ENCODE data around the gene HIGD1B.
A peak's percentile ranks its signal among the peaks of the same experiment; 100 is the strongest.

HIGD1B gene

DNA sequence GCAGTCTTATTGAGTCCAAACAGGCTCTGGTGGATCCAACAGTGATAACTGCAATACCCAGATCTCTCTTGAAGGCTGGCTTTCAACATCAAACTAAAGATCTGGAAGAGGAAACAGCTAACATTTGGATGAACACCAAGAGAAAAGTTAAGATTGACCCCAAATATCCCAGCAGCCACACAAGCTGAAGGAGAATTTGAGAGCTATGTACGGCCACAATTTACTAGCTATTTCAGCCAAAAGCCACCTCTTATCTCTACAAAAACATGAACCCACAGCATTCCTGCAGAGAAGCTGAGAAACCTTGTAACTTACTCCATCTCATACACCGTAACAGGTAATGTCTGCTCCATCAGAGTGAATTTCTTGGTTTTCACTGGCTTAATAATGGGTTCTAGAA, 37.3 kb downstream of the HIGD1B start:
- H3K4me1 ChIP-seq (ENCODE audit: insufficient read depth, low read length, poor library complexity, severe bottlenecking): no peaks in the 10 kb centered on the region
- H4K20me1 ChIP-seq (ENCODE audit: insufficient read depth, low read length, poor library complexity, severe bottlenecking): peaks cover 25% of the 10 kb centered on the region
- H3K27me3 ChIP-seq (ENCODE audit: insufficient read depth, low read length, poor library complexity, severe bottlenecking): no peaks in the 10 kb centered on the region
- TF ChIP-seq, protein P1, sequence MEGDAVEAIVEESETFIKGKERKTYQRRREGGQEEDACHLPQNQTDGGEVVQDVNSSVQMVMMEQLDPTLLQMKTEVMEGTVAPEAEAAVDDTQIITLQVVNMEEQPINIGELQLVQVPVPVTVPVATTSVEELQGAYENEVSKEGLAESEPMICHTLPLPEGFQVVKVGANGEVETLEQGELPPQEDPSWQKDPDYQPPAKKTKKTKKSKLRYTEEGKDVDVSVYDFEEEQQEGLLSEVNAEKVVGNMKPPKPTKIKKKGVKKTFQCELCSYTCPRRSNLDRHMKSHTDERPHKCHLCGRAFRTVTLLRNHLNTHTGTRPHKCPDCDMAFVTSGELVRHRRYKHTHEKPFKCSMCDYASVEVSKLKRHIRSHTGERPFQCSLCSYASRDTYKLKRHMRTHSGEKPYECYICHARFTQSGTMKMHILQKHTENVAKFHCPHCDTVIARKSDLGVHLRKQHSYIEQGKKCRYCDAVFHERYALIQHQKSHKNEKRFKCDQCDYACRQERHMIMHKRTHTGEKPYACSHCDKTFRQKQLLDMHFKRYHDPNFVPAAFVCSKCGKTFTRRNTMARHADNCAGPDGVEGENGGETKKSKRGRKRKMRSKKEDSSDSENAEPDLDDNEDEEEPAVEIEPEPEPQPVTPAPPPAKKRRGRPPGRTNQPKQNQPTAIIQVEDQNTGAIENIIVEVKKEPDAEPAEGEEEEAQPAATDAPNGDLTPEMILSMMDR (conservative IDR thresholded peaks at IDR 0.05; ENCODE audit: low read length): no peak
- TF ChIP-seq EZH2phosphoT487 (IDR thresholded peaks at IDR 0.05; ENCODE audit: borderline replicate concordance): no peak
- no peak overlapping the region for H2AFZ ChIP-seq (ENCODE audit: low read length)
- H3K9me3 ChIP-seq (ENCODE audit: insufficient read depth, low read depth, low read length): no peaks in the 10 kb centered on the region
- H3K36me3 ChIP-seq (ENCODE audit: insufficient read depth, low read length): peaks cover 85% of the 10 kb centered on the region
- no peak overlapping the region for H3K4me2 ChIP-seq (ENCODE audit: low read depth, low read length, poor library complexity, severe bottlenecking)
- no peak overlapping the region for H3K9ac ChIP-seq (ENCODE audit: low read depth, low read length, poor library complexity, severe bottlenecking)
- H3K9me2 ChIP-seq (replicated peaks; ENCODE audit: low read depth, low read length): no peaks in the 10 kb centered on the region
- H3F3A ChIP-seq (ENCODE audit: low read depth): no peaks in the 10 kb centered on the region
- no peak overlapping the region for H3K4me3 ChIP-seq (ENCODE audit: low read length, poor library complexity, severe bottlenecking)
- peaks cover 32% of the 10 kb centered on the region; the same call in 1 of the 2 replicates for H3K79me2 ChIP-seq (ENCODE audit: insufficient read depth, low read length)

DNA sequence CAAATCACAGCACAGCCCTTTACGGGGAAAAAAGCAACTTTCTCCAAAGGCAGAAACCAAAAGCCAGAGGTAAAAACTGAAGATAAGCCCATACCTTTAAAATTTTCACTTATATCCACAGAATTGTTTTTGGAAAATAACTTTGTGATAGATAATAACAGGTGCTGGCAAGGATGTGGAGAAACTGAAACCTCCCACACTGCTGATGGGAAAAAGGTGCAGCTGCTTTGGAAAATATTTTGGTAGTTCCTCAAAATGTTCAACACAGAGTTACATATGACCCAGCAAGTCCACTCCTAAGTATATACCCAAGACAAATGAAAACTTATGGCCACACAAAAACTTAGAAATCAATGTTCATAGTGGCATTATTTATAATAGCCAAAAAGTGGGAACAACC, 39.3 kb downstream of the HIGD1B start:
- Histone ChIP-seq H3K4me2 (ENCODE audit: low read depth, low read length, poor library complexity, severe bottlenecking) (no peak overlapping the region), H3K4me1 (ENCODE audit: insufficient read depth, low read length, poor library complexity, severe bottlenecking) (peaks cover 3% of the 10 kb centered on the region), H3K79me2 (ENCODE audit: insufficient read depth, low read length) (peaks cover 51% of the 10 kb centered on the region), H3K9me2 (replicated peaks; ENCODE audit: low read depth, low read length) (no peaks in the 10 kb centered on the region), H4K20me1 (ENCODE audit: insufficient read depth, low read length, poor library complexity, severe bottlenecking) (peaks cover 30% of the 10 kb centered on the region), H3F3A (ENCODE audit: low read depth) (no peaks in the 10 kb centered on the region), H3K36me3 (ENCODE audit: insufficient read depth, low read length) (peaks cover 66% of the 10 kb centered on the region), H3K9me3 (ENCODE audit: insufficient read depth, low read depth, low read length) (no peaks in the 10 kb centered on the region), H3K4me3 (ENCODE audit: low read length, poor library complexity, severe bottlenecking) (no peak overlapping the region), H3K27me3 (ENCODE audit: insufficient read depth, low read length, poor library complexity, severe bottlenecking) (no peaks in the 10 kb centered on the region), H3K9ac (ENCODE audit: low read depth, low read length, poor library complexity, severe bottlenecking) (no peak overlapping the region), H2AFZ (ENCODE audit: low read length) (no peak overlapping the region)
- TF ChIP-seq EZH2phosphoT487 (IDR thresholded peaks at IDR 0.05; ENCODE audit: borderline replicate concordance): no peak
- TF ChIP-seq, protein P1 (conservative IDR thresholded peaks at IDR 0.05; ENCODE audit: low read length): no peak

DNA sequence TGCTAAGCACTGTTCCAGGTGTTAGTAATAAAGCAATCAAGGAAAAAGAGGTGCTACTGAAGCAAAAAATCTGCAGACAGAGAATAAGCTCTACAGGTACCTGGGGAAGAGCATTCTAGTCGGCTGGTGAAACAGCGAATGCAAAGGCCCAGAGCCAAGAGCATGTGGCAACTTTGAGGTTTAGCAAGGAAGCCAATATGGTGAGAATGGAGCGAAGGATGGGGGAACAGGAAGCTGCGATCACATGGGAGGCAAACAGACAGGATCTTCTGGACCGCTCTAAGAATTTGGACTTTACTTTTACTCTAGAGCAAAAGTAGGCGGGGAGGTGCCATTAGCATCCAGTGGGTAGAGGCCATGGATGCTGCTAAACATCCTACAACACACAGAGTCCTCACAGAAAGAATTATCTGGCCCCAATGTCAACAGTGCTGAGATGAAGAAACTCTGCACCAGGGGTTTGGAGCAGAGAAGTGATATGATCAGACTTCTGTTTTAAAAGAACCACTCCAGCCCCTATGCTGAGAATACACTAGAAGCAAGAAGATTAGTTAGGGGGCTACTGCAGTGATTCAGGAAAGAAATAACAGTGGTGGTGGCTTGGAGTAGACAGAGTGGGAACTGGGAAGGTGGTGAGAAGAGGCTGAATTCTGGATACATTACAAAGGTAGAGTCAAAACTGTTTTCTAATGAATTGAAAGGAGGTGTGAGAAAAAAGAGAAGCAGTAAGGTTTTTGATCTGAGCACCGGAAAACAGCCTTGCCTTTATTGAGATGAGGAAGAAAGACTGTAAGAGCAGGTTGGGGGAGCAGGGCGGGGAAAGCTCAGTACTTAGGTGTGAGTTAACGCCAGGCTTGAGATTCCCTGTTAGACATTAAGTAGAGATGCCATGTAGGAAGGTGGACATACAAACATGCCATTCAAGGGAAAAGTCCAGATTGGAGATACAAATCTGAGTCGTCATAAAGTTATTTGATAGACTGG, 40.6 kb downstream of the HIGD1B start:
- TF ChIP-seq, protein P1 (conservative IDR thresholded peaks at IDR 0.05; ENCODE audit: low read length): no peak
- TF ChIP-seq EZH2phosphoT487 (IDR thresholded peaks at IDR 0.05; ENCODE audit: borderline replicate concordance): no peak
- Histone ChIP-seq H4K20me1 (ENCODE audit: insufficient read depth, low read length, poor library complexity, severe bottlenecking) (peaks cover 30% of the 10 kb centered on the region), H3K9me2 (replicated peaks; ENCODE audit: low read depth, low read length) (no peaks in the 10 kb centered on the region), H3F3A (ENCODE audit: low read depth) (no peaks in the 10 kb centered on the region), H3K4me3 (ENCODE audit: low read length, poor library complexity, severe bottlenecking) (no peak overlapping the region), H2AFZ (ENCODE audit: low read length) (no peak overlapping the region), H3K9ac (ENCODE audit: low read depth, low read length, poor library complexity, severe bottlenecking) (no peak overlapping the region), H3K9me3 (ENCODE audit: insufficient read depth, low read depth, low read length) (no peaks in the 10 kb centered on the region), H3K4me1 (ENCODE audit: insufficient read depth, low read length, poor library complexity, severe bottlenecking) (peaks cover 3% of the 10 kb centered on the region), H3K36me3 (ENCODE audit: insufficient read depth, low read length) (peaks cover 65% of the 10 kb centered on the region), H3K4me2 (ENCODE audit: low read depth, low read length, poor library complexity, severe bottlenecking) (peak overlapping the region; percentile 21), H3K27me3 (ENCODE audit: insufficient read depth, low read length, poor library complexity, severe bottlenecking) (no peaks in the 10 kb centered on the region), H3K79me2 (ENCODE audit: insufficient read depth, low read length) (peaks cover 60% of the 10 kb centered on the region)
